Neural cell (in vitro differentiated cells): ENCODE data around the gene SMC5. TPM values are rescaled to one million over a fixed set of nuclear protein-coding genes. Genes with fewer than 3 reads are reported as not detected.

Source experiments
- H2AFZ ChIP-seq: fragments of 200-600, 300-800 bp; sonication (generic), shearing (Covaris generic); 2 replicates; pipeline ENCODE4 v1.6.0; 2014; ENCODE audit warnings: low read depth, mild to moderate bottlenecking, antibody characterized with exemption, low read length, moderate library complexity
- H3F3A ChIP-seq: fragments of 200-600 bp; shearing (Covaris generic); 2 replicates; pipeline ENCODE4 v1.6.1; 2016; ENCODE audit warnings: mild to moderate bottlenecking, moderate library complexity, mixed read lengths, antibody characterized with exemption, low read length; ENCODE audit not compliant: insufficient read depth, poor library complexity, severe bottlenecking
- H3K27ac ChIP-seq: fragments of 200-600, 300-800 bp; sonication (generic), shearing (Covaris generic); 2 replicates; pipeline ENCODE4 v1.5.1; 2014; ENCODE audit warnings: mild to moderate bottlenecking, low read length, moderate library complexity
- H3K27me3 ChIP-seq: fragments of 300-800, 200-600 bp; sonication (generic), shearing (Covaris generic); 2 replicates; pipeline ENCODE4 v1.6.0; 2014; ENCODE audit warnings: mild to moderate bottlenecking, low read depth, low read length, moderate library complexity; ENCODE audit not compliant: insufficient read depth
- H3K36me3 ChIP-seq: fragments of 300-800, 200-600 bp; sonication (generic), shearing (Covaris generic); 2 replicates; pipeline ENCODE4 v1.5.1; 2014; ENCODE audit warnings: mild to moderate bottlenecking, antibody characterized with exemption, low read length, moderate library complexity; ENCODE audit not compliant: insufficient read depth
- H3K4me2 ChIP-seq: fragments of 300-800, 200-600 bp; sonication (generic), shearing (Covaris generic); 2 replicates; pipeline ENCODE4 v1.6.0; 2014; ENCODE audit warnings: mild to moderate bottlenecking, low read length
- H3K4me3 ChIP-seq: fragments of 300-800, 200-600 bp; sonication (generic), shearing (Covaris generic); 2 replicates; pipeline ENCODE4 v1.5.1; 2014; ENCODE audit warnings: mild to moderate bottlenecking, low read length, moderate library complexity
- H3K79me2 ChIP-seq: fragments of 200-600 bp; shearing (Covaris generic); replicated peaks from 2 replicates; pipeline ENCODE4 v1.6.0; 2014; ENCODE audit warnings: mild to moderate bottlenecking, low read length, moderate library complexity; ENCODE audit not compliant: insufficient read depth
- H3K9ac ChIP-seq: fragments of 300-800, 200-600 bp; sonication (generic), shearing (Covaris generic); 2 replicates; pipeline ENCODE4 v1.6.1; 2016; ENCODE audit warnings: mild to moderate bottlenecking, low read length, mixed read lengths
- H3K9me2 ChIP-seq: fragments of 200-600 bp; shearing (Covaris generic); 2 replicates; pipeline ENCODE4 v1.6.1; 2016; ENCODE audit warnings: mild to moderate bottlenecking, low read length, mixed read lengths; ENCODE audit not compliant: insufficient read depth
- H3K9me3 ChIP-seq: fragments of 200-600, 300-800 bp; sonication (generic), shearing (Covaris generic); 2 replicates; pipeline ENCODE4 v1.6.1; 2016; ENCODE audit warnings: mild to moderate bottlenecking, mixed run types, low read length, moderate library complexity, mixed read lengths
- H4K20me1 ChIP-seq: fragments of 200-600 bp; shearing (Covaris generic); 2 replicates; pipeline ENCODE4 v1.6.1; 2016; ENCODE audit warnings: mild to moderate bottlenecking, mixed run types; ENCODE audit not compliant: insufficient read depth
- CTCF ChIP-seq: fragments of 450-650 bp; IDR thresholded peaks from 2 replicates; pipeline ENCODE4 v1.5.1; 2014; ENCODE audit warnings: antibody characterized with exemption, mild to moderate bottlenecking, moderate library complexity; ENCODE audit not compliant: poor library complexity, severe bottlenecking
- EP300 ChIP-seq: fragments of 450-650 bp; conservative IDR thresholded peaks from 2 replicates; pipeline ENCODE4 v1.6.1; 2014; ENCODE audit warnings: antibody characterized with exemption, mild to moderate bottlenecking, moderate library complexity; ENCODE audit not compliant: poor library complexity, severe bottlenecking
- EZH2 ChIP-seq: fragments of 200-600, 300-800 bp; shearing (Covaris generic), sonication (generic); IDR thresholded peaks from 2 replicates; pipeline ENCODE4 v1.6.1; 2014; ENCODE audit warnings: antibody characterized with exemption, low read length, borderline replicate concordance, mild to moderate bottlenecking; ENCODE audit not compliant: insufficient read depth, poor library complexity, severe bottlenecking
- MXI1 ChIP-seq: fragments of 450-650 bp; conservative IDR thresholded peaks from 2 replicates; pipeline ENCODE4 v1.6.1; 2014; ENCODE audit warnings: antibody characterized with exemption, mild to moderate bottlenecking; ENCODE audit not compliant: poor library complexity, severe bottlenecking
- POLR2AphosphoS5 ChIP-seq: IDR thresholded peaks from 2 replicates; pipeline ENCODE4 v1.6.1; 2012
- RAD21 ChIP-seq: fragments of 450-650 bp; conservative IDR thresholded peaks from 2 replicates; pipeline ENCODE4 v1.6.1; 2014; ENCODE audit warnings: antibody characterized with exemption, mild to moderate bottlenecking, moderate library complexity
- REST ChIP-seq: IDR thresholded peaks from 2 replicates; pipeline ENCODE4 v1.6.1; 2012; ENCODE audit warnings: borderline replicate concordance
- SMC3 ChIP-seq: fragments of 450-650 bp; conservative IDR thresholded peaks from 2 replicates; pipeline ENCODE4 v1.6.1; 2014; ENCODE audit warnings: antibody characterized with exemption, mild to moderate bottlenecking, moderate library complexity; ENCODE audit not compliant: poor library complexity
- TAF1 ChIP-seq: IDR thresholded peaks from 2 replicates; pipeline ENCODE4 v1.6.1; 2012; ENCODE audit warnings: low read depth
- polyA plus RNA-seq: library from polyadenylated mRNA; depleted of rRNA; stranded (reverse); fragments of >200 nt; gene quantifications from 2 replicates; pipeline ENCODE4 v1.2.3, GENCODE V29; 2014

Gene SMC5
- polyA plus RNA-seq, 1 donor from 2014 or later = 37.2 TPM

GRCh38 chr9:70260007-70260443, 1.2 kb downstream of the SMC5 start:
- Histone ChIP-seq H3K36me3 (no peaks in the 10 kb centered on the region), H2AFZ (no peak overlapping the region), H3F3A (no peaks in the 10 kb centered on the region), H4K20me1 (no peaks in the 10 kb centered on the region), H3K9me3 (no peaks in the 10 kb centered on the region), H3K27ac (peak overlapping the region; percentile 89), H3K9ac (peak overlapping the region; percentile 93), H3K4me3 (peak overlapping the region; percentile 90), H3K27me3 (no peaks in the 10 kb centered on the region), H3K79me2 (peaks cover 54% of the 10 kb centered on the region), H3K9me2 (no peaks in the 10 kb centered on the region), H3K4me2 (peak overlapping the region; percentile 74)
- TF ChIP-seq REST (no peak), TAF1 (no peak), EZH2 (no peak), CTCF (no peak), MXI1 (no peak), SMC3 (no peak), EP300 (no peak), RAD21 (no peak), POLR2AphosphoS5 (no peak)

- Histone ChIP-seq H3K27me3 (no peaks in the 10 kb centered on the region), H3K9me3 (no peaks in the 10 kb centered on the region), H3K9ac (no peak overlapping the region), H3K79me2 (peaks cover 54% of the 10 kb centered on the region), H3K9me2 (no peaks in the 10 kb centered on the region), H3F3A (no peaks in the 10 kb centered on the region), H4K20me1 (no peaks in the 10 kb centered on the region), H2AFZ (no peak overlapping the region), H3K4me3 (peak overlapping the region; percentile 90), H3K4me2 (no peak overlapping the region), H3K36me3 (no peaks in the 10 kb centered on the region), H3K27ac (no peak overlapping the region)
- TF ChIP-seq MXI1 (no peak), SMC3 (no peak), EP300 (no peak), POLR2AphosphoS5 (no peak)
Measured at GRCh38 chr9:70260606-70261005, 1.8 kb downstream of the SMC5 start.
